ENCODE results near the gene ACBD4. TPM values are rescaled to one million over a fixed set of nuclear protein-coding genes. Genes with fewer than 3 reads are reported as not detected.
A peak's percentile ranks its signal among the peaks of the same experiment; 100 is the strongest.

ACBD4 gene
- total and polyA plus RNA-seq, 2 of the 13 experiments (the other 11 are each of a cell fraction or from before 2014, with no cell fraction given), result 16.1 to 26.9 TPM

GRCh38 chr17:45172541-45173286 is 37.2 kb downstream of the ACBD4 start (continued):
- TF ChIP-seq HDAC2 (CRISPR knock-in tag; IDR thresholded peaks at IDR 0.05) (peak; percentile 58; the same call in 1 of the 2 replicates), FOXM1 (CRISPR knock-in tag; IDR thresholded peaks at IDR 0.05) (no peak), GTF2F1 (IDR thresholded peaks at IDR 0.05; ENCODE audit: low read length) (no peak), CBFB (CRISPR knock-in tag; IDR thresholded peaks at IDR 0.05) (peak; percentile 56; the same call in 1 of the 2 replicates), ZBTB38 (CRISPR knock-in tag; IDR thresholded peaks at IDR 0.05) (peak; percentile 65; the same call in 1 of the 2 replicates), HOXA7 (CRISPR knock-in tag; IDR thresholded peaks at IDR 0.05) (no peak), ZNF672 (CRISPR knock-in tag; IDR thresholded peaks at IDR 0.05) (no peak), RFX5 (IDR thresholded peaks at IDR 0.05; ENCODE audit: low read depth, low read length) (no peak), POLR2A (IDR thresholded peaks at IDR 0.05; ENCODE audit: insufficient read depth in 1 of 2, low read depth in 2 of 2, low read length in 2 of 2) (peak; percentile 75 to 80), ZNF230 (CRISPR knock-in tag; IDR thresholded peaks at IDR 0.05) (peak; percentile 92), ZNF572 (CRISPR knock-in tag; IDR thresholded peaks at IDR 0.05) (no peak), MEIS1 (CRISPR knock-in tag; IDR thresholded peaks at IDR 0.05; ENCODE audit: borderline replicate concordance) (peak; percentile 82), ZFP36 (IDR thresholded peaks at IDR 0.05; ENCODE audit: borderline replicate concordance, low read depth, low read length, partially characterized antibody) (no peak), DRAP1 (CRISPR knock-in tag; IDR thresholded peaks at IDR 0.05) (peak; percentile 69), ISX (CRISPR knock-in tag; conservative IDR thresholded peaks at IDR 0.05) (no peak), ASH2L (IDR thresholded peaks at IDR 0.05; ENCODE audit: insufficient read length, low read depth, low read length) (no peak), WIZ (CRISPR knock-in tag; IDR thresholded peaks at IDR 0.05) (peak; percentile 76; the same call in 1 of the 2 replicates), ZNF75D (CRISPR knock-in tag; IDR thresholded peaks at IDR 0.05; ENCODE audit: borderline replicate concordance) (no peak), MAX (IDR thresholded peaks at IDR 0.05) (peak; percentile 64), ZMYM4 (CRISPR knock-in tag; IDR thresholded peaks at IDR 0.05) (no peak; the same call in none of the 2 replicates), ZNF276 (CRISPR knock-in tag; IDR thresholded peaks at IDR 0.05; ENCODE audit: low read depth) (peak; percentile 60; the same call in 1 of the 2 replicates)
- TF ChIP-seq, protein P1, sequence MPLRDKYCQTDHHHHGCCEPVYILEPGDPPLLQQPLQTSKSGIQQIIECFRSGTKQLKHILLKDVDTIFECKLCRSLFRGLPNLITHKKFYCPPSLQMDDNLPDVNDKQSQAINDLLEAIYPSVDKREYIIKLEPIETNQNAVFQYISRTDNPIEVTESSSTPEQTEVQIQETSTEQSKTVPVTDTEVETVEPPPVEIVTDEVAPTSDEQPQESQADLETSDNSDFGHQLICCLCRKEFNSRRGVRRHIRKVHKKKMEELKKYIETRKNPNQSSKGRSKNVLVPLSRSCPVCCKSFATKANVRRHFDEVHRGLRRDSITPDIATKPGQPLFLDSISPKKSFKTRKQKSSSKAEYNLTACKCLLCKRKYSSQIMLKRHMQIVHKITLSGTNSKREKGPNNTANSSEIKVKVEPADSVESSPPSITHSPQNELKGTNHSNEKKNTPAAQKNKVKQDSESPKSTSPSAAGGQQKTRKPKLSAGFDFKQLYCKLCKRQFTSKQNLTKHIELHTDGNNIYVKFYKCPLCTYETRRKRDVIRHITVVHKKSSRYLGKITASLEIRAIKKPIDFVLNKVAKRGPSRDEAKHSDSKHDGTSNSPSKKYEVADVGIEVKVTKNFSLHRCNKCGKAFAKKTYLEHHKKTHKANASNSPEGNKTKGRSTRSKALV (CRISPR knock-in tag; IDR thresholded peaks at IDR 0.05), result no peak
- TF ChIP-seq, protein P2, sequence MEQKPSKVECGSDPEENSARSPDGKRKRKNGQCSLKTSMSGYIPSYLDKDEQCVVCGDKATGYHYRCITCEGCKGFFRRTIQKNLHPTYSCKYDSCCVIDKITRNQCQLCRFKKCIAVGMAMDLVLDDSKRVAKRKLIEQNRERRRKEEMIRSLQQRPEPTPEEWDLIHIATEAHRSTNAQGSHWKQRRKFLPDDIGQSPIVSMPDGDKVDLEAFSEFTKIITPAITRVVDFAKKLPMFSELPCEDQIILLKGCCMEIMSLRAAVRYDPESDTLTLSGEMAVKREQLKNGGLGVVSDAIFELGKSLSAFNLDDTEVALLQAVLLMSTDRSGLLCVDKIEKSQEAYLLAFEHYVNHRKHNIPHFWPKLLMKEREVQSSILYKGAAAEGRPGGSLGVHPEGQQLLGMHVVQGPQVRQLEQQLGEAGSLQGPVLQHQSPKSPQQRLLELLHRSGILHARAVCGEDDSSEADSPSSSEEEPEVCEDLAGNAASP (CRISPR knock-in tag; IDR thresholded peaks at IDR 0.05; ENCODE audit: borderline replicate concordance), result no peak
- TF ChIP-seq, protein P3, sequence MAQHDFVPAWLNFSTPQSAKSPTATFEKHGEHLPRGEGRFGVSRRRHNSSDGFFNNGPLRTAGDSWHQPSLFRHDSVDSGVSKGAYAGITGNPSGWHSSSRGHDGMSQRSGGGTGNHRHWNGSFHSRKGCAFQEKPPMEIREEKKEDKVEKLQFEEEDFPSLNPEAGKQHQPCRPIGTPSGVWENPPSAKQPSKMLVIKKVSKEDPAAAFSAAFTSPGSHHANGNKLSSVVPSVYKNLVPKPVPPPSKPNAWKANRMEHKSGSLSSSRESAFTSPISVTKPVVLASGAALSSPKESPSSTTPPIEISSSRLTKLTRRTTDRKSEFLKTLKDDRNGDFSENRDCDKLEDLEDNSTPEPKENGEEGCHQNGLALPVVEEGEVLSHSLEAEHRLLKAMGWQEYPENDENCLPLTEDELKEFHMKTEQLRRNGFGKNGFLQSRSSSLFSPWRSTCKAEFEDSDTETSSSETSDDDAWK (CRISPR knock-in tag; IDR thresholded peaks at IDR 0.05), result no peak
